HCT116 (cell line): ENCODE measurements around the gene ZBTB37. TPM values are rescaled to one million over a fixed set of nuclear protein-coding genes. Genes with fewer than 3 reads are reported as not detected.
"Not testable (repeated sequence)": the region's sequence is repeated elsewhere in the genome, so short reads cannot be mapped to it uniquely, and the experiment has no call there.

ENCODE experiments used
- ATAC-seq: fragments of 200-7000 bp; cut with Tn5 transposase; 2 replicates; pipeline ENCODE4 v1.9.1; 2020; ENCODE audit warnings: mild to moderate bottlenecking, moderate library complexity
- BruUV-seq: library from RNA; stranded (reverse); fragments of 400-500 nt; replicated peaks from 2 replicates; lab custom pipeline; 2021; lab: Mats Ljungman, UMichigan
- CTCF ChIA-PET: fragments of 300-600 bp; sonication (Branson Sonifier 250); formaldehyde crosslinking; loops from one replicate; lab custom pipeline; 2021; ENCODE audit warnings: antibody characterized with exemption; lab: Charles Lee
- POLR2A ChIA-PET: fragments of 300-600, 350-600 bp; sonication (Branson Sonifier 250); formaldehyde crosslinking; loops from one replicate; lab custom pipeline; 2021; ENCODE audit warnings: antibody characterized with exemption; lab: Charles Lee
- RAD21 ChIA-PET, 2 experiments: fragments of 300-600 bp; sonication (Branson Sonifier 250); formaldehyde crosslinking; loops; one replicate each; lab custom pipeline; 2023; ENCODE audit warnings: low total read pairs in 2 of 2; ENCODE audit not compliant: uncharacterized antibody in 2 of 2, unreplicated experiment in 2 of 2, low non-redundant PET in 1 of 2; lab: Charles Lee
- DNase-seq: peaks from one replicate; pipeline ENCODE4 v3.0.0-alpha.2; 2010; ENCODE audit warnings: low read depth, low spot score
- H2AFZ ChIP-seq: fragments of 200-600 bp; shearing (Covaris generic), sonication (generic); 2 replicates; pipeline ENCODE4 v1.6.1; 2017; ENCODE audit warnings: low read depth, mixed run types, mixed read lengths, antibody characterized with exemption, low read length; ENCODE audit not compliant: poor library complexity, severe bottlenecking
- H3K27ac ChIP-seq: 2 replicates; pipeline ENCODE4 v1.5.1; 2012; ENCODE audit warnings: low read depth, low read length
- H3K27me3 ChIP-seq: fragments of 200-600 bp; sonication (generic); 2 replicates; pipeline ENCODE4 v1.6.1; 2016; ENCODE audit warnings: mixed run types, low read length, mixed read lengths; ENCODE audit not compliant: insufficient read depth
- H3K36me3 ChIP-seq, 2 experiments: fragments of 200-500 bp in 1 of 2; fragments of 200-600 bp in 1 of 2; sonication (Bioruptor generic) in 1 of 2; sonication (generic) in 1 of 2; 2 replicates each; pipeline versions ENCODE4 v1.5.1 to v1.6.1; 2014 to 2016; ENCODE audit warnings: low read length in 2 of 2, inconsistent platforms in 1 of 2, mixed read lengths in 1 of 2, mixed run types in 1 of 2; ENCODE audit not compliant: insufficient read depth in 2 of 2, control insufficient read depth in 1 of 2
- H3K4me1 ChIP-seq, 2 experiments: fragments of 200-600 bp in 1 of 2; sonication (generic) in 1 of 2; 2 replicates each; pipeline versions ENCODE4 v1.5.1 to v1.6.1; 2012 to 2017; ENCODE audit warnings: low read length in 2 of 2, inconsistent platforms in 1 of 2, mild to moderate bottlenecking in 1 of 2, mixed read lengths in 1 of 2, mixed run types in 1 of 2, moderate library complexity in 1 of 2; ENCODE audit not compliant: insufficient read depth in 2 of 2, control insufficient read depth in 1 of 2
- H3K4me2 ChIP-seq: fragments of 200-600 bp; sonication (generic); 2 replicates; pipeline ENCODE4 v1.6.1; 2017; ENCODE audit warnings: mixed run types, low read length, mixed read lengths
- H3K4me3 ChIP-seq, 2 experiments: fragments of 200-600 bp in 1 of 2; sonication (generic) in 1 of 2; replicated peaks in 1 of 2; 2 replicates each; pipeline ENCODE4 v1.5.1; 2011 to 2016; ENCODE audit warnings: low read length in 2 of 2, control low read depth in 1 of 2, low read depth in 1 of 2, mild to moderate bottlenecking in 1 of 2, mixed read lengths in 1 of 2, mixed run types in 1 of 2
- H3K79me2 ChIP-seq: fragments of 200-600 bp; sonication (generic); 2 replicates; pipeline ENCODE4 v1.6.1; 2017; ENCODE audit warnings: mild to moderate bottlenecking, mixed run types, low read length, moderate library complexity, mixed read lengths; ENCODE audit not compliant: insufficient read depth
- H3K9ac ChIP-seq: fragments of 200-600 bp; sonication (generic); 2 replicates; pipeline ENCODE4 v1.6.1; 2016; ENCODE audit warnings: low read length, mixed read lengths
- H3K9me2 ChIP-seq: fragments of 200-600 bp; sonication (generic), shearing (Covaris generic); 2 replicates; pipeline ENCODE4 v1.6.1; 2017; ENCODE audit warnings: mixed run types, mild to moderate bottlenecking, moderate library complexity; ENCODE audit not compliant: insufficient read depth
- H3K9me3 ChIP-seq, 2 experiments: fragments of 200-500 bp in 1 of 2; fragments of 200-600 bp in 1 of 2; sonication (Bioruptor generic) in 1 of 2; sonication (generic) in 1 of 2; 2 replicates each; pipeline ENCODE4 v1.6.1; 2014 to 2017; ENCODE audit warnings: low read length in 2 of 2, mixed read lengths in 2 of 2, inconsistent platforms in 1 of 2, low read depth in 1 of 2, mild to moderate bottlenecking in 1 of 2, mixed run types in 1 of 2, moderate library complexity in 1 of 2; ENCODE audit not compliant: control insufficient read depth in 1 of 2, insufficient read depth in 1 of 2
- H4K20me1 ChIP-seq: fragments of 200-600 bp; sonication (generic), shearing (Covaris generic); 2 replicates; pipeline ENCODE4 v1.6.1; 2017; ENCODE audit warnings: mixed run types, mild to moderate bottlenecking, moderate library complexity; ENCODE audit not compliant: insufficient read depth
- EGR1 ChIP-seq: IDR thresholded peaks from 2 replicates; pipeline ENCODE4 v1.6.1; 2012; ENCODE audit warnings: low read depth
- intact Hi-C: fragments of 100-400 bp; cut with micrococcal nuclease; formaldehyde crosslinking; loops from 2 replicates; pipeline ENCODE4 v1.10.0; 2022
- total RNA-seq: library from RNA; stranded (reverse); gene quantifications from one replicate; pipeline ENCODE4 v1.2.1, GENCODE V29; 2021; ENCODE audit not compliant: unreplicated experiment

ZBTB37 gene
- total RNA-seq, 1 experiment from 2014 or later, result 9.5 TPM

DNA sequence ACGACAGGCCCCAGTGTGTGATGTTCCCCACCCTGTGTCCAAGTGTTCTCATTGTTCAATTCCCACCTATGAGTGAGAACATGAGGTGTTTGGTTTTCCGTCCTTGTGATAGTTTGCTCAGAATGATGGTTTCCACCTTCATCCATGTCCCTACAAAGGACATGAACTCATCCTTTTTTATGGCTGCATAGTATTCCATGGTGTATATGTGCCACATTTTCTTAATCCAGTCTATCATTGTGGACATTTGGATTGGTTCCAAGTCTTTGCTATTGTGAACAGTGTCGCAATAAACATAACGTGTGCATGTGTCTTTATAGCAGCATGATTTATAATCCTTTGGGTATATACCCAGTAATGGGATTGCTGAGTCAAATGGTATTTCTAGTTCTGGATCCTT is 12.9 kb downstream of the ZBTB37 start:
- RAD21 ChIA-PET, H3K27ac ChIP-seq, H3K36me3 ChIP-seq, CTCF ChIA-PET, ATAC-seq, H3K27me3 ChIP-seq, H3K9me2 ChIP-seq, POLR2A ChIA-PET, H3K4me3 ChIP-seq, H3K4me1 ChIP-seq, H3K4me2 ChIP-seq, H3K9me3 ChIP-seq, DNase-seq, H2AFZ ChIP-seq, H3K79me2 ChIP-seq, BruUV-seq, H3K9ac ChIP-seq, intact Hi-C loops, H4K20me1 ChIP-seq: not testable (repeated sequence)

DNA sequence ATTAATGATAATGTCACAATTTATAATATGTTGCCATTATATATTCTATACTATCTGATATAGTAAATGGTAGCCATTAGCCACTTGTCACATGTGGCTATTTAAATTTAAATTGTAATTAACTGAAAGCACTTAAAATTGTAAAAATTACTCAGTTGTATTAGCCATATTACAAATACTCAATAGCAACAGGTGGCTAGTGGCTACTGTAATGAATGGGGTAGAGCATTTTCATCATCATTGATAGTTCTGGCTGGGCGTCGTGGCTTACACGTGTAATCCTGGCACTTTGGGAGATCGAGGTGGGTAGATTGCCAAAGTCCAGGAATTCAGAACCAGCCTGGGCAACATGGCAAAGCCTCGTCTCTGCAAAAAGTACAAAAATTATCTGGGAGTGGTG is 16.5 kb downstream of the ZBTB37 start:
- intact Hi-C loops, result no loop called here
- no peak overlapping the region for H3K4me2 ChIP-seq
- no peaks in the 10 kb centered on the region for H3K4me1 ChIP-seq
- no peak for TF ChIP-seq EGR1
- no peaks in the 10 kb centered on the region for H3K27me3 ChIP-seq
- ChIA-PET CTCF (interaction anchor here (0.6 kb wide), 1 partner anchor 67 kb away, joined by 3 read pairs; no protein-coding TSS in a partner anchor), RAD21 (no interaction called here), POLR2A (no interaction called here)
- no peaks in the 10 kb centered on the region for H4K20me1 ChIP-seq
- no peak overlapping the region for H2AFZ ChIP-seq
- H3K27ac ChIP-seq, result no peak overlapping the region
- no peaks in the 10 kb centered on the region for H3K79me2 ChIP-seq
- peaks cover 2 to 11% of the 10 kb centered on the region in 2 experiments; a peak in 2 of 4 replicates for H3K36me3 ChIP-seq
- no peaks in the 10 kb centered on the region for H3K9me2 ChIP-seq
- H3K4me3 ChIP-seq, result no peak overlapping the region
- H3K9ac ChIP-seq, result no peak overlapping the region
- no peak for DNase-seq
- no TSS peak for BruUV-seq
- H3K9me3 ChIP-seq, result no peaks in the 10 kb centered on the region
- no peak for ATAC-seq
